GM10847 (cell line): ENCODE data around the gene NFATC1.

Experiments used
- POLR2A ChIP-seq: IDR thresholded peaks from 2 replicates; pipeline ENCODE4 v1.6.1; 2011; ENCODE audit not compliant: insufficient read length; ENCODE audit errors: extremely low read depth

Gene NFATC1

GRCh38 chr18:79508565-79509535, 113.1 kb downstream of the NFATC1 start:
- TF ChIP-seq POLR2A, result no peak

GRCh38 chr18:79509536-79509930, 113.8 kb downstream of the NFATC1 start:
- no peak for TF ChIP-seq POLR2A

GRCh38 chr18:79510046-79510685, 114.4 kb downstream of the NFATC1 start:
- TF ChIP-seq POLR2A, result no peak

- TF ChIP-seq POLR2A, result no peak
Observed at GRCh38 chr18:79510731-79511241, 115.1 kb downstream of the NFATC1 start.

- TF ChIP-seq POLR2A, result no peak
Observed at GRCh38 chr18:79511271-79511670, 115.5 kb downstream of the NFATC1 start.

- no peak for TF ChIP-seq POLR2A
Observed at GRCh38 chr18:79511671-79512301, 116.1 kb downstream of the NFATC1 start.

GRCh38 chr18:79512461-79513380, 117.0 kb downstream of the NFATC1 start:
- no peak for TF ChIP-seq POLR2A

GRCh38 chr18:79513381-79514081, 117.8 kb downstream of the NFATC1 start:
- no peak for TF ChIP-seq POLR2A

- TF ChIP-seq POLR2A, result no peak
Observed at GRCh38 chr18:79515331-79515730, 119.6 kb downstream of the NFATC1 start.

- TF ChIP-seq POLR2A, result no peak
Observed at GRCh38 chr18:79515944-79516351, 120.2 kb downstream of the NFATC1 start.

- no peak for TF ChIP-seq POLR2A
Observed at GRCh38 chr18:79516441-79516931, 120.8 kb downstream of the NFATC1 start.

- no peak for TF ChIP-seq POLR2A
Observed at GRCh38 chr18:79517341-79517740, 121.6 kb downstream of the NFATC1 start.

- no peak for TF ChIP-seq POLR2A
Observed at GRCh38 chr18:79518028-79518682, 122.4 kb downstream of the NFATC1 start.

GRCh38 chr18:79518683-79519128, 123.0 kb downstream of the NFATC1 start:
- no peak for TF ChIP-seq POLR2A
